ENCODE results near the gene DNAJC1.

Gene DNAJC1

GRCh38 chr10:21944727-21945386 is 58.7 kb downstream of the DNAJC1 start:
- TF ChIP-seq CTCF (IDR thresholded peaks at IDR 0.05; ENCODE audit: low read length) (no peak), EZH2 (IDR thresholded peaks at IDR 0.05; ENCODE audit: borderline replicate concordance, low read length) (no peak)
- Histone ChIP-seq H3K27ac (ENCODE audit: low read depth, low read length, poor library complexity, severe bottlenecking) (no peak overlapping the region), H3K4me2 (ENCODE audit: low read length) (no peak overlapping the region), H4K20me1 (ENCODE audit: insufficient read depth, low read length) (no peaks in the 10 kb centered on the region), H3K4me1 (ENCODE audit: insufficient read depth, low read length, severe bottlenecking) (no peaks in the 10 kb centered on the region), H3K9me3 (ENCODE audit: low read length) (no peaks in the 10 kb centered on the region), H3K36me3 (ENCODE audit: insufficient read depth, low read length) (no peaks in the 10 kb centered on the region), H3F3A (ENCODE audit: insufficient read depth, low read length) (no peaks in the 10 kb centered on the region), H3K9me2 (ENCODE audit: low read depth, low read length) (no peaks in the 10 kb centered on the region), H3K4me3 (ENCODE audit: low read depth, low read length, poor library complexity, severe bottlenecking) (no peak overlapping the region), H3K27me3 (ENCODE audit: insufficient read depth, low read length) (no peaks in the 10 kb centered on the region), H2AFZ (ENCODE audit: low read length) (no peak overlapping the region), H3K79me2 (ENCODE audit: insufficient read depth, low read length) (no peaks in the 10 kb centered on the region), H3K9ac (ENCODE audit: low read length) (no peak overlapping the region)

GRCh38 chr10:21943633-21944265 is 59.8 kb downstream of the DNAJC1 start:
- Histone ChIP-seq H3F3A (ENCODE audit: insufficient read depth, low read length) (no peaks in the 10 kb centered on the region), H2AFZ (ENCODE audit: low read length) (no peak overlapping the region), H3K4me3 (ENCODE audit: low read depth, low read length, poor library complexity, severe bottlenecking) (no peak overlapping the region), H3K79me2 (ENCODE audit: insufficient read depth, low read length) (no peaks in the 10 kb centered on the region), H3K4me2 (ENCODE audit: low read length) (no peak overlapping the region), H3K9me2 (ENCODE audit: low read depth, low read length) (no peaks in the 10 kb centered on the region), H3K27ac (ENCODE audit: low read depth, low read length, poor library complexity, severe bottlenecking) (no peak overlapping the region), H3K4me1 (ENCODE audit: insufficient read depth, low read length, severe bottlenecking) (no peaks in the 10 kb centered on the region), H4K20me1 (ENCODE audit: insufficient read depth, low read length) (no peaks in the 10 kb centered on the region), H3K36me3 (ENCODE audit: insufficient read depth, low read length) (no peaks in the 10 kb centered on the region), H3K27me3 (ENCODE audit: insufficient read depth, low read length) (no peaks in the 10 kb centered on the region), H3K9me3 (ENCODE audit: low read length) (no peaks in the 10 kb centered on the region), H3K9ac (ENCODE audit: low read length) (no peak overlapping the region)
- TF ChIP-seq EZH2 (IDR thresholded peaks at IDR 0.05; ENCODE audit: borderline replicate concordance, low read length) (no peak), CTCF (IDR thresholded peaks at IDR 0.05; ENCODE audit: low read length) (no peak)

GRCh38 chr10:21935439-21936023 is 68.0 kb downstream of the DNAJC1 start:
- Histone ChIP-seq H3K4me1 (ENCODE audit: insufficient read depth, low read length, severe bottlenecking) (no peaks in the 10 kb centered on the region), H3K4me3 (ENCODE audit: low read depth, low read length, poor library complexity, severe bottlenecking) (no peak overlapping the region), H3K36me3 (ENCODE audit: insufficient read depth, low read length) (no peaks in the 10 kb centered on the region), H3K9me2 (ENCODE audit: low read depth, low read length) (no peaks in the 10 kb centered on the region), H3F3A (ENCODE audit: insufficient read depth, low read length) (no peaks in the 10 kb centered on the region), H2AFZ (ENCODE audit: low read length) (no peak overlapping the region), H3K27me3 (ENCODE audit: insufficient read depth, low read length) (no peaks in the 10 kb centered on the region), H3K9me3 (ENCODE audit: low read length) (no peaks in the 10 kb centered on the region), H3K9ac (ENCODE audit: low read length) (no peak overlapping the region), H4K20me1 (ENCODE audit: insufficient read depth, low read length) (no peaks in the 10 kb centered on the region), H3K27ac (ENCODE audit: low read depth, low read length, poor library complexity, severe bottlenecking) (no peak overlapping the region), H3K4me2 (ENCODE audit: low read length) (no peak overlapping the region), H3K79me2 (ENCODE audit: insufficient read depth, low read length) (no peaks in the 10 kb centered on the region)
- TF ChIP-seq CTCF (IDR thresholded peaks at IDR 0.05; ENCODE audit: low read length) (no peak), EZH2 (IDR thresholded peaks at IDR 0.05; ENCODE audit: borderline replicate concordance, low read length) (no peak)
